ENCODE data around the gene NRG3.

Gene NRG3

GRCh38 chr10:82918022-82918421, 1043.0 kb downstream of the NRG3 start:
- TF ChIP-seq CTCF (IDR thresholded peaks at IDR 0.05; ENCODE audit: low read length, missing control alignments), result no peak
- no peak for DNase-seq (ENCODE audit: low read depth)
- no peak overlapping the region for H3K4me3 ChIP-seq (replicated peaks; ENCODE audit: low read depth, low read length)

- TF ChIP-seq CTCF (IDR thresholded peaks at IDR 0.05; ENCODE audit: low read length, missing control alignments), result no peak
- no peak overlapping the region for H3K4me3 ChIP-seq (replicated peaks; ENCODE audit: low read depth, low read length)
- no peak for DNase-seq (ENCODE audit: low read depth)
These were observed 1047.1 kb downstream of the NRG3 start for GRCh38 chr10:82922046-82922445.

- H3K4me3 ChIP-seq (replicated peaks; ENCODE audit: low read depth, low read length), result no peak overlapping the region
- DNase-seq (ENCODE audit: low read depth), result peak; percentile 2
- TF ChIP-seq CTCF (IDR thresholded peaks at IDR 0.05; ENCODE audit: low read length, missing control alignments), result no peak
These were observed 1047.8 kb downstream of the NRG3 start for GRCh38 chr10:82922755-82923154.

- no peak overlapping the region for H3K4me3 ChIP-seq (replicated peaks; ENCODE audit: low read depth, low read length)
- no peak for DNase-seq (ENCODE audit: low read depth)
- no peak for TF ChIP-seq CTCF (IDR thresholded peaks at IDR 0.05; ENCODE audit: low read length, missing control alignments)
These were observed 1049.7 kb downstream of the NRG3 start for GRCh38 chr10:82924711-82925110.

GRCh38 chr10:82925547-82925946, 1050.6 kb downstream of the NRG3 start:
- H3K4me3 ChIP-seq (replicated peaks; ENCODE audit: low read depth, low read length), result no peak overlapping the region
- no peak for TF ChIP-seq CTCF (IDR thresholded peaks at IDR 0.05; ENCODE audit: low read length, missing control alignments)
- DNase-seq (ENCODE audit: low read depth), result peak; percentile 2

GRCh38 chr10:82932451-82932850, 1057.5 kb downstream of the NRG3 start:
- H3K4me3 ChIP-seq (replicated peaks; ENCODE audit: low read depth, low read length), result no peak overlapping the region
- TF ChIP-seq CTCF (IDR thresholded peaks at IDR 0.05; ENCODE audit: low read length, missing control alignments), result no peak
- DNase-seq (ENCODE audit: low read depth), result no peak

GRCh38 chr10:82934429-82934828, 1059.4 kb downstream of the NRG3 start:
- TF ChIP-seq CTCF (IDR thresholded peaks at IDR 0.05; ENCODE audit: low read length, missing control alignments), result no peak
- peak; percentile 6 for DNase-seq (ENCODE audit: low read depth)
- H3K4me3 ChIP-seq (replicated peaks; ENCODE audit: low read depth, low read length), result no peak overlapping the region

Measured in fibroblast of pulmonary artery (primary cell).